Gastroesophageal sphincter (tissue), 3 donors: ENCODE measurements around the gene ABHD17C.

ENCODE experiments used
- CTCF ChIP-seq, 4 experiments: fragments of 200-600 bp in 2 of 4; fragments of 450-650 bp in 2 of 4; sonication (generic) in 1 of 4; IDR thresholded peaks; one replicate each; pipeline ENCODE4 v1.5.1; 2017 to 2019; ENCODE audit warnings: antibody characterized with exemption in 4 of 4, mild to moderate bottlenecking in 2 of 4, moderate library complexity in 2 of 4
- POLR2A ChIP-seq, 2 donors: fragments of 450-650 bp; IDR thresholded peaks; one replicate each; pipeline ENCODE4 v1.6.1; 2017; ENCODE audit warnings: antibody characterized with exemption in 2 of 2, mild to moderate bottlenecking in 2 of 2, moderate library complexity in 1 of 2
- POLR2AphosphoS5 ChIP-seq: sonication (generic); formaldehyde crosslinking; IDR thresholded peaks from one replicate; pipeline ENCODE4 v1.6.1; 2017; ENCODE audit warnings: antibody characterized with exemption

- no peak for TF ChIP-seq CTCF (IDR thresholded peaks at IDR 0.05)
- TF ChIP-seq POLR2A (IDR thresholded peaks at IDR 0.05) = no peak
- no peak for TF ChIP-seq POLR2AphosphoS5
Observed at GRCh38 chr15:80684697-80685096, 10.4 kb upstream of the ABHD17C start.
